Effector memory CD8-positive, alpha-beta T cell (primary cell): ENCODE results near the gene CR2.
"Not testable (repeated sequence)": the region's sequence is repeated elsewhere in the genome, so short reads cannot be mapped to it uniquely, and the experiment has no call there.

Experiments
- ATAC-seq: fragments of 150-1000 bp; cut with Tn5 transposase; replicated peaks from 2 replicates; pipeline ENCODE4 v1.10.0; 2021; ENCODE audit warnings: mild to moderate bottlenecking, moderate library complexity
- DNase-seq, 3 experiments: peaks; one replicate each; pipeline ENCODE4 v3.0.0; 2021
- H3K27ac Mint-ChIP-seq, 2 donors: one replicate each; pipeline ENCODE4 v1.8.0; 2022; ENCODE audit warnings: mild to moderate bottlenecking in 2 of 2, mixed read lengths in 2 of 2, moderate library complexity in 2 of 2
- H3K27me3 Mint-ChIP-seq, 2 donors: one replicate each; pipeline ENCODE4 v1.8.0; 2022; ENCODE audit warnings: mixed read lengths in 2 of 2
- H3K36me3 Mint-ChIP-seq: one replicate; pipeline ENCODE4 v1.8.0; 2022; ENCODE audit warnings: mild to moderate bottlenecking, moderate library complexity, mixed read lengths; ENCODE audit not compliant: insufficient read depth
- H3K4me1 Mint-ChIP-seq, 2 donors: one replicate each; pipeline ENCODE4 v1.8.0; 2022; ENCODE audit warnings: low read depth in 2 of 2, mixed read lengths in 2 of 2
- H3K4me3 Mint-ChIP-seq, 2 donors: one replicate each; pipeline ENCODE4 v1.8.0; 2022; ENCODE audit warnings: mild to moderate bottlenecking in 2 of 2, mixed read lengths in 2 of 2, moderate library complexity in 2 of 2
- H3K9me3 Mint-ChIP-seq, 2 donors: one replicate each; pipeline ENCODE4 v1.8.0; 2022; ENCODE audit warnings: mixed read lengths in 2 of 2

The CR2 gene

GRCh38 chr1:207427832-207428585 lies 26.1 kb upstream of the CR2 start:
- Mint-ChIP-seq H3K9me3 (no peaks in the 10 kb centered on the region), H3K4me1 (no peaks in the 10 kb centered on the region), H3K27me3 (peaks cover 37 to 41% of the 10 kb centered on the region in 2 donors), H3K36me3 (no peaks in the 10 kb centered on the region), H3K27ac (no peak overlapping the region), H3K4me3 (no peak overlapping the region)
- ATAC-seq = no peak
- DNase-seq = no peak

GRCh38 chr1:207428783-207429182 lies 25.3 kb upstream of the CR2 start:
- no peak for ATAC-seq
- H3K4me3 Mint-ChIP-seq = no peak overlapping the region
- no peaks in the 10 kb centered on the region for H3K4me1 Mint-ChIP-seq
- H3K27me3 Mint-ChIP-seq = peaks cover 38 to 42% of the 10 kb centered on the region in 2 donors
- H3K9me3 Mint-ChIP-seq = no peaks in the 10 kb centered on the region
- no peak overlapping the region for H3K27ac Mint-ChIP-seq
- H3K36me3 Mint-ChIP-seq = no peaks in the 10 kb centered on the region
- DNase-seq = no peak

GRCh38 chr1:207429963-207430362 lies 24.2 kb upstream of the CR2 start:
- H3K4me3 Mint-ChIP-seq = no peak overlapping the region
- ATAC-seq = no peak

GRCh38 chr1:207430602-207431001 lies 23.5 kb upstream of the CR2 start:
- Mint-ChIP-seq H3K27me3 (peaks cover 40 to 42% of the 10 kb centered on the region in 2 donors), H3K27ac (no peak overlapping the region), H3K9me3 (no peaks in the 10 kb centered on the region), H3K4me3 (no peak overlapping the region), H3K36me3 (no peaks in the 10 kb centered on the region), H3K4me1 (no peaks in the 10 kb centered on the region)
- ATAC-seq (no peak), DNase-seq (no peak)

More at GRCh38 chr1:207429963-207430362, 24.2 kb upstream of the CR2 start:
- H3K27me3 Mint-ChIP-seq = peaks cover 44 to 49% of the 10 kb centered on the region in 2 donors
- H3K4me1 Mint-ChIP-seq = no peaks in the 10 kb centered on the region
- DNase-seq = no peak
- no peaks in the 10 kb centered on the region for H3K9me3 Mint-ChIP-seq
- H3K36me3 Mint-ChIP-seq = no peaks in the 10 kb centered on the region
- no peak overlapping the region for H3K27ac Mint-ChIP-seq

- DNase-seq = no peak
- Mint-ChIP-seq H3K4me3 (no peak overlapping the region), H3K4me1 (no peaks in the 10 kb centered on the region), H3K9me3 (no peaks in the 10 kb centered on the region), H3K27me3 (peaks cover 48 to 50% of the 10 kb centered on the region in 2 donors), H3K36me3 (no peaks in the 10 kb centered on the region), H3K27ac (no peak overlapping the region)
- ATAC-seq = no peak
These were observed 22.6 kb upstream of the CR2 start for GRCh38 chr1:207431508-207431907.

GRCh38 chr1:207433435-207433834 lies 20.7 kb upstream of the CR2 start:
- peaks cover 36 to 37% of the 10 kb centered on the region in 2 donors for H3K27me3 Mint-ChIP-seq
- H3K9me3 Mint-ChIP-seq = no peaks in the 10 kb centered on the region
- H3K4me1 Mint-ChIP-seq = no peaks in the 10 kb centered on the region

GRCh38 chr1:207436746-207437145 lies 17.4 kb upstream of the CR2 start:
- H3K9me3 Mint-ChIP-seq, H3K4me3 Mint-ChIP-seq, H3K36me3 Mint-ChIP-seq, DNase-seq, H3K4me1 Mint-ChIP-seq, H3K27ac Mint-ChIP-seq, ATAC-seq: not testable (repeated sequence)
- H3K27me3 Mint-ChIP-seq = peaks cover 17 to 22% of the 10 kb centered on the region in 2 donors

More at GRCh38 chr1:207433435-207433834, 20.7 kb upstream of the CR2 start:
- ATAC-seq (no peak), DNase-seq (no peak)
- Mint-ChIP-seq H3K36me3 (no peaks in the 10 kb centered on the region), H3K27ac (no peak overlapping the region), H3K4me3 (no peak overlapping the region)

- Mint-ChIP-seq H3K27ac (no peak overlapping the region), H3K36me3 (no peaks in the 10 kb centered on the region), H3K4me3 (no peak overlapping the region), H3K9me3 (no peaks in the 10 kb centered on the region), H3K27me3 (peaks cover 6 to 19% of the 10 kb centered on the region in 2 donors), H3K4me1 (no peaks in the 10 kb centered on the region)
- DNase-seq = no peak
- no peak for ATAC-seq
These were observed 13.5 kb upstream of the CR2 start for GRCh38 chr1:207440626-207441025.

GRCh38 chr1:207444514-207445217 lies 9.5 kb upstream of the CR2 start:
- Mint-ChIP-seq H3K4me1 (no peaks in the 10 kb centered on the region), H3K9me3 (no peaks in the 10 kb centered on the region), H3K4me3 (no peak overlapping the region), H3K27ac (no peak overlapping the region), H3K36me3 (no peaks in the 10 kb centered on the region), H3K27me3 (peaks cover 7 to 10% of the 10 kb centered on the region in 2 donors)
- DNase-seq = no peak
- ATAC-seq = no peak

GRCh38 chr1:207453710-207454045 lies 450 bp upstream of the CR2 start:
- H3K9me3 Mint-ChIP-seq = no peaks in the 10 kb centered on the region
- DNase-seq = no peak
- H3K27me3 Mint-ChIP-seq = peaks cover 12 to 28% of the 10 kb centered on the region in 2 donors
- H3K4me3 Mint-ChIP-seq = peak overlapping the region; percentile 22 to 42
- no peaks in the 10 kb centered on the region for H3K36me3 Mint-ChIP-seq
- H3K27ac Mint-ChIP-seq = no peak overlapping the region
- no peak for ATAC-seq
- no peaks in the 10 kb centered on the region for H3K4me1 Mint-ChIP-seq

GRCh38 chr1:207455183-207455754 lies 1.1 kb downstream of the CR2 start:
- H3K4me1 Mint-ChIP-seq = no peaks in the 10 kb centered on the region
- DNase-seq (no peak), ATAC-seq (no peak)
- H3K36me3 Mint-ChIP-seq = no peaks in the 10 kb centered on the region
- H3K27me3 Mint-ChIP-seq = peaks cover 2 to 19% of the 10 kb centered on the region in 2 donors
- H3K4me3 Mint-ChIP-seq = peak overlapping the region; percentile 35 to 42
- H3K27ac Mint-ChIP-seq = no peak overlapping the region
- H3K9me3 Mint-ChIP-seq = no peaks in the 10 kb centered on the region

- Mint-ChIP-seq H3K27me3 (peaks cover 0 to 6% of the 10 kb centered on the region in 2 donors), H3K9me3 (no peaks in the 10 kb centered on the region), H3K36me3 (no peaks in the 10 kb centered on the region), H3K4me1 (no peaks in the 10 kb centered on the region), H3K4me3 (no peak overlapping the region), H3K27ac (no peak overlapping the region)
- DNase-seq (no peak), ATAC-seq (no peak)
These were observed 4.3 kb downstream of the CR2 start for GRCh38 chr1:207458414-207458813.

GRCh38 chr1:207459008-207459407 lies 4.9 kb downstream of the CR2 start:
- peak; percentile 81 for ATAC-seq

GRCh38 chr1:207461649-207462048 lies 7.5 kb downstream of the CR2 start:
- Mint-ChIP-seq H3K27ac (no peak overlapping the region), H3K36me3 (no peaks in the 10 kb centered on the region), H3K9me3 (no peaks in the 10 kb centered on the region), H3K4me3 (no peak overlapping the region), H3K4me1 (no peaks in the 10 kb centered on the region), H3K27me3 (peaks cover 16 to 30% of the 10 kb centered on the region in 2 donors)
- ATAC-seq (no peak), DNase-seq (no peak)

More at GRCh38 chr1:207459008-207459407, 4.9 kb downstream of the CR2 start:
- peak in 1 of 3 experiments; percentile 7 for DNase-seq
- no peak overlapping the region for H3K4me3 Mint-ChIP-seq
- H3K36me3 Mint-ChIP-seq = no peaks in the 10 kb centered on the region
- H3K27ac Mint-ChIP-seq = no peak overlapping the region
- H3K9me3 Mint-ChIP-seq = no peaks in the 10 kb centered on the region
- peaks cover 0 to 10% of the 10 kb centered on the region in 2 donors for H3K27me3 Mint-ChIP-seq
- no peaks in the 10 kb centered on the region for H3K4me1 Mint-ChIP-seq
